K562 (cell line): ENCODE results near the gene SOCS3. TPM values are rescaled to one million over a fixed set of nuclear protein-coding genes. Genes with fewer than 3 reads are reported as not detected.

ENCODE experiments used
- BRCA1 ChIP-seq, 2 experiments: fragments of 450-650 bp in 1 of 2; sonication (generic) in 1 of 2; formaldehyde crosslinking in 1 of 2; IDR thresholded peaks; 2 replicates each; pipeline versions ENCODE4 v1.5.0 to v1.6.1; 2017 to 2020; ENCODE audit warnings: mild to moderate bottlenecking in 1 of 2, missing genetic modification reagents in 1 of 2
- CREB3L1 ChIP-seq: fragments of 450-650 bp; IDR thresholded peaks from 2 replicates; pipeline ENCODE4 v1.6.1; 2014; ENCODE audit warnings: low read depth, mild to moderate bottlenecking, moderate library complexity, borderline replicate concordance
- CSDE1 ChIP-seq, 2 experiments: fragments of 450-650 bp; IDR thresholded peaks; 2 replicates each; pipeline ENCODE4 v1.6.1; 2016; ENCODE audit warnings: mild to moderate bottlenecking in 1 of 2
- EP300 ChIP-seq: IDR thresholded peaks from 2 replicates; pipeline ENCODE4 v1.6.1; 2012; ENCODE audit warnings: low read length, improper control_type of control experiment
- GATA2 ChIP-seq: sonication (generic); formaldehyde crosslinking; IDR thresholded peaks from 2 replicates; pipeline ENCODE4 v1.4.0; 2020; ENCODE audit warnings: mild to moderate bottlenecking, missing genetic modification reagents
- HMG20A ChIP-seq: fragments of 450-650 bp; formaldehyde crosslinking; conservative IDR thresholded peaks from 2 replicates; pipeline ENCODE4 v1.4.0; 2020; ENCODE audit warnings: mild to moderate bottlenecking, mixed read lengths
- LARP7 ChIP-seq: fragments of 450-650 bp; IDR thresholded peaks from 2 replicates; pipeline ENCODE4 v1.6.1; 2016
- MECOM ChIP-seq: fragments of 250-450 bp; sonication (Bioruptor Pico); IDR thresholded peaks from 2 replicates; pipeline ENCODE4 v1.8.0; 2022; ENCODE audit warnings: inconsistent platforms
- MNT ChIP-seq, 2 experiments: fragments of 450-650 bp; conservative IDR thresholded peaks; 2 replicates each; pipeline ENCODE4 v1.6.1; 2017; ENCODE audit warnings: mild to moderate bottlenecking in 2 of 2, moderate library complexity in 2 of 2
- PRMT5 ChIP-seq: sonication (generic); formaldehyde crosslinking; IDR thresholded peaks from 2 replicates; pipeline ENCODE4 v1.5.0; 2020; ENCODE audit warnings: missing genetic modification reagents
- PYGO2 ChIP-seq: fragments of 450-650 bp; IDR thresholded peaks from 2 replicates; pipeline ENCODE4 v1.6.1; 2016; ENCODE audit warnings: mild to moderate bottlenecking, missing genetic modification characterization, moderate library complexity, missing compliant biosample characterization
- RB1 ChIP-seq: fragments of 450-650 bp; IDR thresholded peaks from 2 replicates; pipeline ENCODE4 v1.6.1; 2017; ENCODE audit warnings: low read depth, mild to moderate bottlenecking
- RUNX1 ChIP-seq: sonication (generic); IDR thresholded peaks from 2 replicates; pipeline ENCODE4 v1.6.1; 2016; ENCODE audit warnings: antibody characterized with exemption, low read depth
- TBL1XR1 ChIP-seq, 2 experiments: IDR thresholded peaks; 2 replicates each; pipeline ENCODE4 v1.6.1; 2012; ENCODE audit warnings: improper control_type of control experiment in 2 of 2, low read length in 2 of 2, mild to moderate bottlenecking in 1 of 2
- THAP7 ChIP-seq: fragments of 250-450 bp; sonication (Bioruptor Pico); IDR thresholded peaks from 2 replicates; pipeline ENCODE4 v1.5.0; 2021
- ZNF134 ChIP-seq: fragments of 250-450 bp; sonication (Bioruptor Pico); conservative IDR thresholded peaks from 2 replicates; pipeline ENCODE4 v1.4.0; 2020
- ZNF3 ChIP-seq: fragments of 250-450 bp; sonication (Bioruptor Pico); IDR thresholded peaks from 2 replicates; pipeline ENCODE4 v1.5.0; 2021; ENCODE audit warnings: mild to moderate bottlenecking, moderate library complexity
- ZNF311 ChIP-seq: fragments of 250-450 bp; sonication (Bioruptor Pico); IDR thresholded peaks from 2 replicates; pipeline ENCODE4 v1.4.0; 2020; ENCODE audit warnings: mild to moderate bottlenecking, moderate library complexity
- ZZZ3 ChIP-seq: fragments of 450-650 bp; IDR thresholded peaks from 2 replicates; pipeline ENCODE4 v1.6.1; 2016; ENCODE audit warnings: antibody characterized with exemption, mild to moderate bottlenecking, moderate library complexity
- polyA plus RNA-seq, 8 experiments: library from polyadenylated mRNA; depleted of rRNA in 4 of 8; stranded (reverse) in 5 of 8; unstranded in 3 of 8; fragments of >200 nt; fragmentation: Nextera tagmentation in 2 of 8; fragmentation: Illumina TruSeq in 1 of 8; extraction: Ambion mirVana in 2 of 8; extraction: Trizol in 1 of 8; gene quantifications; 2 replicates each; pipeline versions ENCODE4 v1.2.1 to v1.2.3, GENCODE V29; 2011 to 2014; ENCODE audit warnings: inconsistent platforms in 1 of 8, missing spikeins in 1 of 8
- total RNA-seq, 7 experiments: library from RNA; depleted of rRNA in 6 of 7; stranded (reverse); fragments of >200 nt in 6 of 7; fragmentation: Illumina TruSeq in 2 of 7; extraction: Trizol in 2 of 7; gene quantifications; 2 replicates each; pipeline versions ENCODE4 v1.2.1 to v1.2.3, GENCODE V29; 2011 to 2021; ENCODE audit warnings: low replicate concordance in 1 of 7
- TF ChIP-seq, protein P1 (sequence below): sonication (generic); formaldehyde crosslinking; IDR thresholded peaks from 2 replicates; pipeline ENCODE4 v1.4.0; 2020; ENCODE audit warnings: mild to moderate bottlenecking, missing genetic modification reagents
- TF ChIP-seq, protein P2 (sequence below), 2 experiments: IDR thresholded peaks; 2 replicates each; pipeline ENCODE4 v1.6.1; 2011; ENCODE audit warnings: borderline replicate concordance in 1 of 2, control low read depth in 1 of 2, low read depth in 1 of 2, low read length in 1 of 2, mild to moderate bottlenecking in 1 of 2, mixed read lengths in 1 of 2, moderate library complexity in 1 of 2; ENCODE audit not compliant: insufficient read depth in 1 of 2, insufficient read length in 1 of 2, poor library complexity in 1 of 2, severe bottlenecking in 1 of 2; ENCODE audit errors: extremely low read depth in 1 of 2

Gene SOCS3
- total and polyA plus RNA-seq, 9 of the 15 experiments (the other 6 are each of a cell fraction or from before 2014, with no cell fraction given), result 0.56 to 38.9 (median 13.7) TPM

DNA sequence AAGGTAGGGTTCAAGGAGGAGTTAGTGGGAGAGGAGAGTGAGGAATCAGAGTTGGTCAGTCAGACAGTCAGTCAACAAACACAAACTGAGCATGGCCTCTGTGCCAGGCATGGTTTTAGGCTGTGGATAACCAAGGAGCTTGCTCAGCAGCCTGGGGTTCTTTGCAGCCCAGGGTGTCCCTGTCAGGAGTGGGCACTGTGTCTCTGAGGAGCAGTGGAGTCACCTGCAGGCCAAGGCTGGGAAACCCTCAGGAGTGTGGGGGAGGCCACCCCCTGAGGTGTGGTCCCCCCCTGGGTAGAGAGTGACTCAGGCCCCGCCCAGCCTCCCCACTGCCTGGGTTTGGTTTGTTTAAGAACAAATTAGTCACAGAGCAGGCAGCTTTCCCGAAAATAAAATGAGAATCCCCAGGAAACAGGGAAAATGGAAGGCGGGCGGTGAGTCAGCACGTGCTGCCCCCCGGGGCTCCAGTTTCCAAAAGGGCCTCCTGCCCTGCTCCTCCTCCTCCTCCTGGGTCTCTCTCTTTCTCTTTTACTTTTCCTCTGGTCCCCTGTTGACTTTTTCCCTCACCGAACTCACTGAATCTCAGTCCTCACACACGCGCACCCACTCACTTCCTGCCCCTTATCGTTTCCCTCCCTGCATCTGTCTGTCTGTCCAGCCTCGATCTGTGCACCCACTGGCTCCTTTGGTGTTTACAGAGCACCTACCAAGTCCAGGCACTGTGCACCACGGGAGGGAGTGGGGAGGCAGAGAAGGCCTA, 44.3 kb downstream of the SOCS3 start (continued):
- 0 out of 4 replicates have a peak, but pooled peaks have one; percentile 14 to 47 for TF ChIP-seq CSDE1 (IDR thresholded peaks at IDR 0.05)
- TF ChIP-seq MECOM (CRISPR knock-in tag), result no peak
- TF ChIP-seq THAP7, result no peak
- no peak for TF ChIP-seq BRCA1 (IDR thresholded peaks at IDR 0.05)
- TF ChIP-seq BRCA1 (CRISPR knock-in tag; IDR thresholded peaks at IDR 0.05), result no peak
- TF ChIP-seq, protein P1, sequence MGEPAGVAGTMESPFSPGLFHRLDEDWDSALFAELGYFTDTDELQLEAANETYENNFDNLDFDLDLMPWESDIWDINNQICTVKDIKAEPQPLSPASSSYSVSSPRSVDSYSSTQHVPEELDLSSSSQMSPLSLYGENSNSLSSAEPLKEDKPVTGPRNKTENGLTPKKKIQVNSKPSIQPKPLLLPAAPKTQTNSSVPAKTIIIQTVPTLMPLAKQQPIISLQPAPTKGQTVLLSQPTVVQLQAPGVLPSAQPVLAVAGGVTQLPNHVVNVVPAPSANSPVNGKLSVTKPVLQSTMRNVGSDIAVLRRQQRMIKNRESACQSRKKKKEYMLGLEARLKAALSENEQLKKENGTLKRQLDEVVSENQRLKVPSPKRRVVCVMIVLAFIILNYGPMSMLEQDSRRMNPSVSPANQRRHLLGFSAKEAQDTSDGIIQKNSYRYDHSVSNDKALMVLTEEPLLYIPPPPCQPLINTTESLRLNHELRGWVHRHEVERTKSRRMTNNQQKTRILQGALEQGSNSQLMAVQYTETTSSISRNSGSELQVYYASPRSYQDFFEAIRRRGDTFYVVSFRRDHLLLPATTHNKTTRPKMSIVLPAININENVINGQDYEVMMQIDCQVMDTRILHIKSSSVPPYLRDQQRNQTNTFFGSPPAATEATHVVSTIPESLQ, result no peak
- TF ChIP-seq, protein P2, sequence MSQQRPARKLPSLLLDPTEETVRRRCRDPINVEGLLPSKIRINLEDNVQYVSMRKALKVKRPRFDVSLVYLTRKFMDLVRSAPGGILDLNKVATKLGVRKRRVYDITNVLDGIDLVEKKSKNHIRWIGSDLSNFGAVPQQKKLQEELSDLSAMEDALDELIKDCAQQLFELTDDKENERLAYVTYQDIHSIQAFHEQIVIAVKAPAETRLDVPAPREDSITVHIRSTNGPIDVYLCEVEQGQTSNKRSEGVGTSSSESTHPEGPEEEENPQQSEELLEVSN (IDR thresholded peaks at IDR 0.05; ENCODE audit: borderline replicate concordance in 1 of 2, extremely low read depth in 1 of 2, insufficient read depth in 1 of 2, insufficient read length in 1 of 2, low read depth in 1 of 2, low read length in 1 of 2, poor library complexity in 1 of 2, severe bottlenecking in 1 of 2), result peak in 1 of 2 experiments; percentile 58
- TF ChIP-seq EP300, result peak; percentile 77; the same call in 1 of the 2 replicates
- TF ChIP-seq PYGO2 (tag), result no peak
- no peak for TF ChIP-seq ZNF134 (CRISPR knock-in tag)
- TF ChIP-seq PRMT5 (CRISPR knock-in tag), result no peak
- peak; percentile 69; the same call in 1 of the 2 replicates for TF ChIP-seq GATA2
- no peak for TF ChIP-seq ZZZ3
- TF ChIP-seq LARP7, result peak; percentile 56; the same call in 1 of the 2 replicates
- 0 out of 2 replicates have a peak, but pooled peaks have one; percentile 8 for TF ChIP-seq RB1
- TF ChIP-seq TBL1XR1 (IDR thresholded peaks at IDR 0.05; ENCODE audit: low read length in 2 of 2), result no peak
- TF ChIP-seq RUNX1, result no peak
- no peak for TF ChIP-seq CREB3L1
- TF ChIP-seq ZNF3, result peak; percentile 99
- no peak for TF ChIP-seq ZNF311 (CRISPR knock-in tag)
- TF ChIP-seq HMG20A, result no peak
- peak; percentile 60 to 73; a peak in 3 of 4 replicates for TF ChIP-seq MNT (conservative IDR thresholded peaks at IDR 0.05)
